ENCODE data around the gene SULT2A1.
"Not testable (repeated sequence)": the region's sequence is repeated elsewhere in the genome, so short reads cannot be mapped to it uniquely, and the experiment has no call there.

The SULT2A1 gene

GRCh38 chr19:47860602-47861297 lies 25.4 kb downstream of the SULT2A1 start:
- H3K27me3 ChIP-seq (ENCODE audit: insufficient read depth, low read length) = no peaks in the 10 kb centered on the region
- no peak overlapping the region for H3K27ac ChIP-seq (ENCODE audit: low read depth, low read length)
- WGBS = 91% methylated on average over 29 of the region's 34 CpGs
- H3K9ac ChIP-seq (ENCODE audit: low read depth, low read length) = no peak overlapping the region
- H3K36me3 ChIP-seq (ENCODE audit: insufficient read depth, low read length) = no peaks in the 10 kb centered on the region
- no peaks in the 10 kb centered on the region for H3K9me3 ChIP-seq (ENCODE audit: insufficient read depth, low read depth, low read length)
- no peak overlapping the region for H3K4me3 ChIP-seq (ENCODE audit: low read length)
- H3K4me1 ChIP-seq (ENCODE audit: insufficient read depth, low read length) = peaks cover 3% of the 10 kb centered on the region; the same call in 1 of the 2 replicates

DNA sequence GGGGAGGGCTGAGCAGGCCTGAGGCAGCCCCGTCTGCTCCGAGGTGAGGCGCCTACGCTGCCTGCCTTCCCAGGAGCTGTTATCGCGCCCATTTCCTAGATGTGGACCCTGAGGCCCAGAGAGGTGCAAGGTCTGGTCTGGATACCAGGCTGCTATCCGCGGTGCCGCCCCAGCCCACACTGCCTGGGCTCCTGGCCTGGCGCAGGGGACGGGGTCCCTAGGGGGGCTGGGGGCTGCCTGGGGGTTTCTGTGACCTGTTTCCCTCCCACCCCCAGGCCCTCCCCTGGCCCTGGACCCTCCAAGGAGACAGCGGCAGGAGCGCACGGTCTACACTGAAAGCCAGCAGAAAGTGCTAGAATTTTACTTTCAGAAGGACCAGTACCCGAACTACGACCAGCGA lies 26.3 kb downstream of the SULT2A1 start:
- H3K9me3 ChIP-seq (ENCODE audit: insufficient read depth, low read depth, low read length); H3K4me1 ChIP-seq (ENCODE audit: insufficient read depth, low read length); H3K27ac ChIP-seq (ENCODE audit: low read depth, low read length); H3K4me3 ChIP-seq (ENCODE audit: low read length); H3K36me3 ChIP-seq (ENCODE audit: insufficient read depth, low read length); H3K27me3 ChIP-seq (ENCODE audit: insufficient read depth, low read length); H3K9ac ChIP-seq (ENCODE audit: low read depth, low read length): not testable (repeated sequence)
- 95% methylated on average over 9 of the region's 17 CpGs for WGBS

GRCh38 chr19:47858646-47859285 lies 27.3 kb downstream of the SULT2A1 start, which contains the start of gene TPRX2:
TSS of gene TPRX2 (plus strand) at chr19:47859235. CDS start at chr19:47859247, 12 bp downstream.
- not testable (repeated sequence) for H3K9ac ChIP-seq (ENCODE audit: low read depth, low read length); H3K4me1 ChIP-seq (ENCODE audit: insufficient read depth, low read length); H3K9me3 ChIP-seq (ENCODE audit: insufficient read depth, low read depth, low read length); H3K4me3 ChIP-seq (ENCODE audit: low read length); H3K36me3 ChIP-seq (ENCODE audit: insufficient read depth, low read length); H3K27me3 ChIP-seq (ENCODE audit: insufficient read depth, low read length); H3K27ac ChIP-seq (ENCODE audit: low read depth, low read length)
- 92% methylated on average over 9 of the region's 9 CpGs for WGBS

DNA sequence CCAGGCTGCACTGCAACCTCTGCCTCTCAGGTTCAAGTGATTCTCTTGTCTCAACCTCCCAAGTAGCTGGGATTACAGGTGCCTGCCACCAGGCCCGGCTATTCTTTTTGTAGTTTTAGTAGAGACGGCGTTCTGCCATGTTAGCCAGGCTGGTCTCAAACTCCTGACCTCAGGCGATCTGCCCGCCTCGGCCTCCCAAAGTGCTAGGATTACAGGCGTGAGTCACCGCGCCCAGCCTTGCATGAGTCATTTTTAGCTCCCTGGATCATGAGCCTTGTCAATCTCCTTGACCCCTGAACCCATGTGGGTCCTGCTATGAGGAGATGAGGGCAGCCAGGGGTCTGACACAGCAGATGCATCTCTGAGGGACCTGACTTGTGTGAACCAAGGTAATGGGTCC lies 27.9 kb downstream of the SULT2A1 start:
- H3K9ac ChIP-seq (ENCODE audit: low read depth, low read length); H3K9me3 ChIP-seq (ENCODE audit: insufficient read depth, low read depth, low read length); H3K36me3 ChIP-seq (ENCODE audit: insufficient read depth, low read length); H3K27ac ChIP-seq (ENCODE audit: low read depth, low read length); H3K4me1 ChIP-seq (ENCODE audit: insufficient read depth, low read length); H3K4me3 ChIP-seq (ENCODE audit: low read length); H3K27me3 ChIP-seq (ENCODE audit: insufficient read depth, low read length): not testable (repeated sequence)
- WGBS = 92% methylated on average over 9 of the region's 9 CpGs

DNA sequence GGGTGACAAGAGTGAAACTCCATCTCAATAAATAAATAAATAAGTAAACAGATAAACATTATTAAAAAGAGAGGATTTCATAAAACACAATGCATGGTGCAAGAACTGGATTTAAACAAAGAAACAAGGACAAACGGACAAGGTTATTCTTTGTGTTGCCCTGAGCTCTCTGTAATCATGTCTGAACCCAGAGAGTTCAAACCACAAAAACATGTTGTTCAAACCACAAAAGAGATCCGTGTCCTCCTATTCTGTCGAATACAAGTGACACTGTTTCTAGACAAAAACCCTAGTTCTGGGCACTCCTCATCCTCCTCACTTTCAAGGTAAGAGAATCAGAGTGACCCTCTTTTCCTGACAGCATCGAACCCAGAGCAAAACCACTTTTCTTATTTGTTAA lies 31.7 kb downstream of the SULT2A1 start:
- Histone ChIP-seq H3K27me3 (ENCODE audit: insufficient read depth, low read length) (no peaks in the 10 kb centered on the region), H3K9me3 (ENCODE audit: insufficient read depth, low read depth, low read length) (no peaks in the 10 kb centered on the region), H3K4me1 (ENCODE audit: insufficient read depth, low read length) (peaks cover 12% of the 10 kb centered on the region), H3K27ac (ENCODE audit: low read depth, low read length) (no peak overlapping the region), H3K36me3 (ENCODE audit: insufficient read depth, low read length) (no peaks in the 10 kb centered on the region), H3K4me3 (ENCODE audit: low read length) (no peak overlapping the region), H3K9ac (ENCODE audit: low read depth, low read length) (no peak overlapping the region)
- 94% methylated on average over 4 of the region's 4 CpGs for WGBS

- Histone ChIP-seq H3K27me3 (ENCODE audit: insufficient read depth, low read length) (no peaks in the 10 kb centered on the region), H3K36me3 (ENCODE audit: insufficient read depth, low read length) (no peaks in the 10 kb centered on the region), H3K4me1 (ENCODE audit: insufficient read depth, low read length) (peaks cover 12% of the 10 kb centered on the region), H3K27ac (ENCODE audit: low read depth, low read length) (no peak overlapping the region), H3K9ac (ENCODE audit: low read depth, low read length) (no peak overlapping the region), H3K4me3 (ENCODE audit: low read length) (no peak overlapping the region), H3K9me3 (ENCODE audit: insufficient read depth, low read depth, low read length) (no peaks in the 10 kb centered on the region)
- WGBS = 82% methylated on average over 5 of the region's 5 CpGs
Observed at GRCh38 chr19:47853003-47853402, 33.1 kb downstream of the SULT2A1 start.

GRCh38 chr19:47848823-47849473 lies 37.2 kb downstream of the SULT2A1 start:
- peak overlapping the region; percentile 74 for H3K9ac ChIP-seq (ENCODE audit: low read depth, low read length)
- H3K36me3 ChIP-seq (ENCODE audit: insufficient read depth, low read length) = no peaks in the 10 kb centered on the region
- no peaks in the 10 kb centered on the region for H3K27me3 ChIP-seq (ENCODE audit: insufficient read depth, low read length)
- WGBS = 3% methylated on average over 20 of the region's 22 CpGs
- H3K4me1 ChIP-seq (ENCODE audit: insufficient read depth, low read length) = peaks cover 12% of the 10 kb centered on the region
- peak overlapping the region; percentile 56 for H3K4me3 ChIP-seq (ENCODE audit: low read length)
- no peaks in the 10 kb centered on the region for H3K9me3 ChIP-seq (ENCODE audit: insufficient read depth, low read depth, low read length)
- peak overlapping the region; percentile 96 for H3K27ac ChIP-seq (ENCODE audit: low read depth, low read length)

GRCh38 chr19:47848425-47848822 lies 37.7 kb downstream of the SULT2A1 start:
- Histone ChIP-seq H3K4me1 (ENCODE audit: insufficient read depth, low read length) (peaks cover 12% of the 10 kb centered on the region), H3K4me3 (ENCODE audit: low read length) (peak overlapping the region; percentile 56), H3K9ac (ENCODE audit: low read depth, low read length) (peak overlapping the region; percentile 74), H3K27ac (ENCODE audit: low read depth, low read length) (peak overlapping the region; percentile 96), H3K9me3 (ENCODE audit: insufficient read depth, low read depth, low read length) (no peaks in the 10 kb centered on the region), H3K27me3 (ENCODE audit: insufficient read depth, low read length) (no peaks in the 10 kb centered on the region), H3K36me3 (ENCODE audit: insufficient read depth, low read length) (no peaks in the 10 kb centered on the region)
- WGBS = 61% methylated on average over 10 of the region's 10 CpGs

DNA sequence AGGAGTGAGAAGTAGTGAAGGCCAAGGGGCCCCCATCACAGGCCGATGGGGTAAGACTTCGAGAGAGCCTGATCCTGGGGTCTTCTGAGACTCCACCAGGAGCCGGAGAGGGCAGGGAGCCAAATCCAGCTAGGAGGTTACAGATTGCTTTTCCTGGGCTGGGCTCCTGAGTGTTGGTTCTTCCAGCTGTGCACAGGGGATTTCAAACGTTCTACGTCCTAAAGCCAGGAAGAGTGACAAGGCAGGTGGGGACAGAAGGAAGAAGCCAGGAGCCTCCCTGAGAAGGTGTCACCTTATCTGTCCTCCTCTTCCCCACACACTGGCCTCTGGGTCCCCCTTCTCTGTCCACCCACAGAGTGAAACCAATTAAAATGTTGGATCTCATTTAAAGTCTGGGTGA lies 43.2 kb downstream of the SULT2A1 start:
- Histone ChIP-seq H3K36me3 (ENCODE audit: insufficient read depth, low read length) (no peaks in the 10 kb centered on the region), H3K27ac (ENCODE audit: low read depth, low read length) (no peak overlapping the region), H3K4me1 (ENCODE audit: insufficient read depth, low read length) (0 out of 2 replicates have a peak, but pooled peaks cover 3% of the 10 kb centered on the region), H3K9ac (ENCODE audit: low read depth, low read length) (no peak overlapping the region), H3K4me3 (ENCODE audit: low read length) (no peak overlapping the region), H3K27me3 (ENCODE audit: insufficient read depth, low read length) (no peaks in the 10 kb centered on the region), H3K9me3 (ENCODE audit: insufficient read depth, low read depth, low read length) (no peaks in the 10 kb centered on the region)
- 82% methylated on average over 5 of the region's 5 CpGs for WGBS

- Histone ChIP-seq H3K27me3 (ENCODE audit: insufficient read depth, low read length) (no peaks in the 10 kb centered on the region), H3K27ac (ENCODE audit: low read depth, low read length) (no peak overlapping the region), H3K4me3 (ENCODE audit: low read length) (no peak overlapping the region), H3K4me1 (ENCODE audit: insufficient read depth, low read length) (0 out of 2 replicates have a peak, but pooled peaks cover 3% of the 10 kb centered on the region), H3K36me3 (ENCODE audit: insufficient read depth, low read length) (no peaks in the 10 kb centered on the region), H3K9me3 (ENCODE audit: insufficient read depth, low read depth, low read length) (no peaks in the 10 kb centered on the region), H3K9ac (ENCODE audit: low read depth, low read length) (no peak overlapping the region)
- 24% methylated on average over 10 of the region's 10 CpGs for whole genome bisulfite sequencing
Observed at GRCh38 chr19:47839913-47840312, 46.2 kb downstream of the SULT2A1 start.

DNA sequence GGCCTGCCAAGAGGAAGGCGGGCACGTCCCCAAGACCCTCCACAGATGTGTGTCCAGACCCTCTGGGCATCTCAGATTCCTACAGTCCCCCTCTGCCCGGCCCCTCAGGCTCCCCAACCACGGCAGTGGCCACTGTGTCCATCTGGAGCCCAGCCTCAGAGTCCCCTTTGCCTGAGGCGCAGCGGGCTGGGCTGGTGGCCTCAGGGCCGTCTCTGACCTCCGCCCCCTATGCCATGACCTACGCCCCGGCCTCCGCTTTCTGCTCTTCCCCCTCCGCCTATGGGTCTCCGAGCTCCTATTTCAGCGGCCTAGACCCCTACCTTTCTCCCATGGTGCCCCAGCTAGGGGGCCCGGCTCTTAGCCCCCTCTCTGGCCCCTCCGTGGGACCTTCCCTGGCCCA lies 46.7 kb downstream of the SULT2A1 start:
- no peaks in the 10 kb centered on the region for H3K36me3 ChIP-seq (ENCODE audit: insufficient read depth, low read length)

More for the DNA sequence above, 46.7 kb downstream of the SULT2A1 start:
- 84% methylated on average over 16 of the region's 16 CpGs for WGBS
- Histone ChIP-seq H3K4me3 (ENCODE audit: low read length) (no peak overlapping the region), H3K9me3 (ENCODE audit: insufficient read depth, low read depth, low read length) (no peaks in the 10 kb centered on the region), H3K9ac (ENCODE audit: low read depth, low read length) (no peak overlapping the region), H3K4me1 (ENCODE audit: insufficient read depth, low read length) (0 out of 2 replicates have a peak, but pooled peaks cover 3% of the 10 kb centered on the region), H3K27ac (ENCODE audit: low read depth, low read length) (no peak overlapping the region), H3K27me3 (ENCODE audit: insufficient read depth, low read length) (no peaks in the 10 kb centered on the region)
